ENCODE results near the gene PEF1. TPM values are rescaled to one million over a fixed set of nuclear protein-coding genes. Genes with fewer than 3 reads are reported as not detected.

PEF1 gene
- polyA plus RNA-seq, 1 experiment = 71.8 TPM

GRCh38 chr1:31623365-31623764 lies 21.3 kb downstream of the PEF1 start:
- no peak for DNase-seq (ENCODE audit: low read depth, low spot score)
- H3K27ac ChIP-seq (ENCODE audit: low read depth, low read length) = no peak overlapping the region
- no peak for TF ChIP-seq CTCF (IDR thresholded peaks at IDR 0.05; ENCODE audit: low read depth, low read length)
- POLR2A ChIA-PET = no interaction called here
- H3K4me3 ChIP-seq (ENCODE audit: low read depth, low read length) = no peak overlapping the region
- CTCF ChIA-PET = no interaction called here
- H3K9me3 ChIP-seq (ENCODE audit: control insufficient read depth, insufficient read depth, low read length) = no peaks in the 10 kb centered on the region
- peaks cover 6% of the 10 kb centered on the region for H3K27me3 ChIP-seq (ENCODE audit: control insufficient read depth, insufficient read depth, low read length)

- peaks cover 14% of the 10 kb centered on the region for H3K27me3 ChIP-seq (ENCODE audit: control insufficient read depth, insufficient read depth, low read length)
- TF ChIP-seq CTCF (IDR thresholded peaks at IDR 0.05; ENCODE audit: low read depth, low read length) = no peak
- DNase-seq (ENCODE audit: low read depth, low spot score) = no peak
- H3K27ac ChIP-seq (ENCODE audit: low read depth, low read length) = no peak overlapping the region
- no peak overlapping the region for H3K4me3 ChIP-seq (ENCODE audit: low read depth, low read length)
- H3K9me3 ChIP-seq (ENCODE audit: control insufficient read depth, insufficient read depth, low read length) = no peaks in the 10 kb centered on the region; the same call in 1 of the 2 replicates
- ChIA-PET POLR2A (no interaction called here), CTCF (no interaction called here)
These were observed 22.6 kb downstream of the PEF1 start for GRCh38 chr1:31621847-31622730.

GRCh38 chr1:31621498-31621820 lies 23.2 kb downstream of the PEF1 start:
- Histone ChIP-seq H3K4me3 (ENCODE audit: low read depth, low read length) (no peak overlapping the region), H3K27ac (ENCODE audit: low read depth, low read length) (no peak overlapping the region), H3K9me3 (ENCODE audit: control insufficient read depth, insufficient read depth, low read length) (no peaks in the 10 kb centered on the region; the same call in 1 of the 2 replicates), H3K27me3 (ENCODE audit: control insufficient read depth, insufficient read depth, low read length) (peaks cover 20% of the 10 kb centered on the region)
- ChIA-PET POLR2A (no interaction called here), CTCF (no interaction called here)
- TF ChIP-seq CTCF (IDR thresholded peaks at IDR 0.05; ENCODE audit: low read depth, low read length) = no peak
- no peak for DNase-seq (ENCODE audit: low read depth, low spot score)

GRCh38 chr1:31620631-31621497 lies 23.8 kb downstream of the PEF1 start:
- no peak for DNase-seq (ENCODE audit: low read depth, low spot score)
- H3K9me3 ChIP-seq (ENCODE audit: control insufficient read depth, insufficient read depth, low read length) = no peaks in the 10 kb centered on the region; the same call in 1 of the 2 replicates
- peaks cover 21% of the 10 kb centered on the region for H3K27me3 ChIP-seq (ENCODE audit: control insufficient read depth, insufficient read depth, low read length)
- H3K27ac ChIP-seq (ENCODE audit: low read depth, low read length) = no peak overlapping the region
- ChIA-PET POLR2A (no interaction called here), CTCF (no interaction called here)
- H3K4me3 ChIP-seq (ENCODE audit: low read depth, low read length) = no peak overlapping the region
- no peak for TF ChIP-seq CTCF (IDR thresholded peaks at IDR 0.05; ENCODE audit: low read depth, low read length)

Data from AG04450 (cell line).